ENCODE measurements around the gene TMEM17.

GRCh38 chr2:62469548-62469947 lies 36.4 kb downstream of the TMEM17 start:
- TF ChIP-seq CTCF (IDR thresholded peaks at IDR 0.05; ENCODE audit: insufficient read depth, low read length, poor library complexity, severe bottlenecking) = no peak
- TF ChIP-seq EZH2phosphoT487 (conservative IDR thresholded peaks at IDR 0.05; ENCODE audit: low read length) = no peak

Data from SU-DHL-6 (cell line).